LNCAP (cell line): Measurements from ENCODE around the gene EML1.

Experiments used
- CTCF ChIP-seq: fragments of 450-650 bp; IDR thresholded peaks from 2 replicates; pipeline ENCODE4 v1.5.1; 2017; ENCODE audit warnings: mild to moderate bottlenecking

The EML1 gene

GRCh38 chr14:99842141-99842540 is 48.9 kb downstream of the EML1 start:
- no peak for TF ChIP-seq CTCF

- no peak for TF ChIP-seq CTCF
Measured at GRCh38 chr14:99846808-99847207, 53.6 kb downstream of the EML1 start.

GRCh38 chr14:99850709-99851108 is 57.5 kb downstream of the EML1 start:
- no peak for TF ChIP-seq CTCF

- no peak for TF ChIP-seq CTCF
Measured at GRCh38 chr14:99852578-99852977, 59.4 kb downstream of the EML1 start.

- no peak for TF ChIP-seq CTCF
Measured at GRCh38 chr14:99853206-99853605, 60.0 kb downstream of the EML1 start.

GRCh38 chr14:99854831-99855230 is 61.6 kb downstream of the EML1 start:
- TF ChIP-seq CTCF = no peak

- TF ChIP-seq CTCF = no peak
Measured at GRCh38 chr14:99855271-99855670, 62.1 kb downstream of the EML1 start.

DNA sequence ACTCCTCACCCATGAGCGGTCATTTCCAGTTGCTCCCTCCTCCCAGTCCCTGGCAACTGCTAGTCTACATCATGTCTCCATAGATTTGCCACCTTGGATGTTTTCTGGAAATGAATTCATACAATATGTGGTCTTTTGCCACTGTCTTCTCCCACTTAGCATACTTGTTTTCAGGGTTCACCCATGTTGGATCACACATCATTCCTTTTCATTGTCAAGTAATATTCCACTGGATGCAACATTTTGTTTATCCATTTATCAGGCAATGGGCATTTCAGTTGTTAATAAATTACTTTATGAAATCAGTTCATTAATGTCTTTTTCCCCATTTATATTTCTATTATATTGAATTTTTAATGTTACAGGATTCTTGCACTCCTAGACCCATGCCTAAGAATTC is 64.3 kb downstream of the EML1 start:
- no peak for TF ChIP-seq CTCF
